A549 (cell line): ENCODE measurements around the gene ZBED4. TPM values are rescaled to one million over a fixed set of nuclear protein-coding genes. Genes with fewer than 3 reads are reported as not detected.

Experiments
- ATAC-seq, 2 experiments: fragments of 200-7000 bp in 1 of 2; fragments of >200 bp in 1 of 2; cut with Nextera tagmentation in 1 of 2; cut with Tn5 transposase in 1 of 2; 3 replicates each; pipeline versions ENCODE4 v1.8.0 to v1.9.1; 2018 to 2020; ENCODE audit warnings: mild to moderate bottlenecking in 1 of 2, moderate library complexity in 1 of 2
- CTCF ChIA-PET: fragments of 300-600 bp; sonication (Branson Sonifier 250); formaldehyde crosslinking; extraction: SDS; loops from one replicate; lab custom pipeline; 2021; ENCODE audit warnings: antibody characterized with exemption, inconsistent platforms; lab: Yijun Ruan, JAX
- POLR2A ChIA-PET: fragments of 350-600 bp; formaldehyde crosslinking; extraction: SDS; loops from one replicate; lab custom pipeline; 2021; ENCODE audit warnings: antibody characterized with exemption, inconsistent platforms; lab: Yijun Ruan, JAX
- DNase-seq, 2 experiments: peaks; one replicate each; pipeline versions ENCODE4 v3.0.0 to v3.0.0-alpha.2; 2011 to 2016; ENCODE audit warnings: low read depth in 1 of 2, low spot score in 1 of 2
- FAIRE-seq: peaks from 2 replicates; lab custom pipeline; 2011; peaks lifted over from hg19 to GRCh38; lab: Jason Lieb, UNC
- H3K27ac ChIP-seq, 2 experiments: fragments of >200 bp; sonication (Bioruptor Twin); formaldehyde crosslinking; 3 replicates each; pipeline ENCODE4 v1.5.1; 2016 to 2017
- H3K4me1 ChIP-seq: fragments of >200 bp; sonication (Bioruptor Twin); formaldehyde crosslinking; 3 replicates; pipeline ENCODE4 v1.6.1; 2016
- H3K4me2 ChIP-seq: fragments of >200 bp; sonication (Bioruptor Twin); formaldehyde crosslinking; 3 replicates; pipeline ENCODE4 v1.6.1; 2016
- H3K4me3 ChIP-seq: fragments of >200 bp; sonication (Bioruptor Twin); formaldehyde crosslinking; 3 replicates; pipeline ENCODE4 v1.5.1; 2016
- H3K9me3 ChIP-seq: fragments of >200 bp; sonication (Bioruptor Twin); formaldehyde crosslinking; 3 replicates; pipeline ENCODE4 v1.6.1; 2016
- CBX8 ChIP-seq: fragments of 200-600 bp; sonication (generic); IDR thresholded peaks from 2 replicates; pipeline ENCODE4 v1.6.1; 2016
- EHF ChIP-seq: fragments of 250-450 bp; sonication (Bioruptor Pico); IDR thresholded peaks from 2 replicates; pipeline ENCODE4 v1.5.0; 2020; ENCODE audit warnings: mild to moderate bottlenecking
- EHMT2 ChIP-seq: fragments of 200-600 bp; sonication (generic); IDR thresholded peaks from 2 replicates; pipeline ENCODE4 v1.6.1; 2016; ENCODE audit warnings: antibody characterized with exemption, low read depth, mild to moderate bottlenecking, moderate library complexity
- EP300 ChIP-seq, 2 experiments: fragments of >200 bp; sonication (Bioruptor Twin); formaldehyde crosslinking; IDR thresholded peaks; 2 replicates in 1 of 2; 3 replicates in 1 of 2; pipeline ENCODE4 v1.6.1; 2016 to 2017
- FOXS1 ChIP-seq: fragments of 250-450 bp; sonication (Bioruptor Pico); IDR thresholded peaks from 2 replicates; pipeline ENCODE4 v1.5.0; 2020; ENCODE audit warnings: mild to moderate bottlenecking, moderate library complexity
- HEYL ChIP-seq: fragments of 250-450 bp; sonication (Bioruptor Pico); IDR thresholded peaks from 2 replicates; pipeline ENCODE4 v1.8.0; 2021; ENCODE audit warnings: mild to moderate bottlenecking, moderate library complexity
- HMGXB4 ChIP-seq: fragments of 250-450 bp; sonication (Bioruptor Pico); IDR thresholded peaks from 2 replicates; pipeline ENCODE4 v1.5.0; 2021; ENCODE audit warnings: mild to moderate bottlenecking, moderate library complexity, borderline replicate concordance
- HOXB13 ChIP-seq: fragments of 250-450 bp; sonication (Bioruptor Pico); IDR thresholded peaks from 2 replicates; pipeline ENCODE4 v1.5.0; 2020; ENCODE audit warnings: low read depth, mild to moderate bottlenecking, moderate library complexity
- HOXB5 ChIP-seq: fragments of 250-450 bp; sonication (Bioruptor Pico); IDR thresholded peaks from 2 replicates; pipeline ENCODE4 v1.5.0; 2020; ENCODE audit warnings: mild to moderate bottlenecking, moderate library complexity
- KDM1A ChIP-seq: fragments of 200-600 bp; sonication (generic); IDR thresholded peaks from 2 replicates; pipeline ENCODE4 v1.6.1; 2016; ENCODE audit warnings: low read depth, mild to moderate bottlenecking
- MAX ChIP-seq: IDR thresholded peaks from 2 replicates; pipeline ENCODE4 v1.6.1; 2012
- NPAS2 ChIP-seq: fragments of 250-450 bp; sonication (Bioruptor Pico); IDR thresholded peaks from 2 replicates; pipeline ENCODE4 v1.8.0; 2022; ENCODE audit warnings: mild to moderate bottlenecking, moderate library complexity, borderline replicate concordance
- RARB ChIP-seq: fragments of 250-450 bp; sonication (Bioruptor Pico); IDR thresholded peaks from 2 replicates; pipeline ENCODE4 v1.8.0; 2021; ENCODE audit warnings: mild to moderate bottlenecking, moderate library complexity
- RCOR1 ChIP-seq: fragments of 150-350 bp; IDR thresholded peaks from 2 replicates; pipeline ENCODE4 v1.6.1; 2014; ENCODE audit warnings: antibody characterized with exemption, low read length, low read depth
- REST ChIP-seq: fragments of 200-600 bp; sonication (generic); IDR thresholded peaks from 2 replicates; pipeline ENCODE4 v1.6.1; 2016; ENCODE audit warnings: antibody characterized with exemption, mild to moderate bottlenecking, moderate library complexity
- RFX5 ChIP-seq: fragments of 450-650 bp; IDR thresholded peaks from 2 replicates; pipeline ENCODE4 v1.7.1; 2014; ENCODE audit warnings: antibody characterized with exemption, mild to moderate bottlenecking, moderate library complexity
- ZFP36 ChIP-seq: fragments of 450-650 bp; IDR thresholded peaks from 2 replicates; pipeline ENCODE4 v1.6.1; 2014; ENCODE audit warnings: borderline replicate concordance; ENCODE audit not compliant: partially characterized antibody
- WGBS: methylation state at CpG from one replicate; pipeline ENCODE4 v1.1.6; 2017; ENCODE audit errors: missing lambda C conversion rate; 5-methylcytosine and 5-hydroxymethylcytosine counted together
- polyA plus RNA-seq, 4 experiments: library from polyadenylated mRNA; depleted of rRNA in 3 of 4; stranded (reverse); fragments of >200 nt; fragmentation: RNase III in 1 of 4; extraction: RNeasy Plus Mini Kit Qiagen cat#74134 plus additional on column Dnase treatment in 1 of 4; gene quantifications; 2 replicates in 3 of 4; 3 replicates in 1 of 4; pipeline ENCODE4 v1.2.3, GENCODE V29; 2011 to 2017

The ZBED4 gene
- polyA plus RNA-seq, 2 of the 4 experiments (the other 2 are of a cell fraction), result 8.6 to 9.5 TPM

GRCh38 chr22:49913026-49913425 lies 59.4 kb downstream of the ZBED4 start:
- FAIRE-seq (no peak), DNase-seq (no peak), ATAC-seq (no peak)
- Histone ChIP-seq H3K27ac (no peak overlapping the region), H3K4me2 (no peak overlapping the region), H3K4me3 (no peak overlapping the region), H3K4me1 (no peaks in the 10 kb centered on the region), H3K9me3 (no peaks in the 10 kb centered on the region)
- ChIA-PET POLR2A (no interaction called here), CTCF (no interaction called here)
- TF ChIP-seq CBX8 (no peak), RARB (CRISPR knock-in tag) (no peak), HEYL (no peak), EHMT2 (no peak)
- WGBS, result 94% methylated on average over 5 of the region's 14 CpGs

GRCh38 chr22:49913446-49913845 lies 59.8 kb downstream of the ZBED4 start:
- no peaks in the 10 kb centered on the region for H3K4me1 ChIP-seq
- no peak for FAIRE-seq
- CTCF ChIA-PET, result interaction anchor here (0.9 kb wide), 1 partner anchor 117 kb away, joined by 3 read pairs; no protein-coding TSS in a partner anchor
- ATAC-seq, result no peak
- no peak overlapping the region for H3K4me2 ChIP-seq
- TF ChIP-seq EP300 (IDR thresholded peaks at IDR 0.05), result no peak
- TF ChIP-seq ZFP36, result no peak
- no peak for TF ChIP-seq RCOR1
- TF ChIP-seq, all 56 proteins: peak for 0
- H3K27ac ChIP-seq, result no peak overlapping the region
- no peaks in the 10 kb centered on the region for H3K9me3 ChIP-seq
- no peak for DNase-seq
- no peak overlapping the region for H3K4me3 ChIP-seq
- 93% methylated on average over 14 of the region's 14 CpGs for WGBS
- POLR2A ChIA-PET, result no interaction called here

GRCh38 chr22:49914256-49914655 lies 60.6 kb downstream of the ZBED4 start:
- no peak for ATAC-seq
- CTCF ChIA-PET, result interaction anchor here (0.9 to 1.0 kb wide), 2 partner anchors 17 to 116 kb away, joined by 3 read pairs; no protein-coding TSS in a partner anchor

GRCh38 chr22:49915610-49916009 lies 62.0 kb downstream of the ZBED4 start:
- H3K27ac ChIP-seq, result no peak overlapping the region
- CTCF ChIA-PET, result interaction anchor here (1.5 kb wide), 1 partner anchor 59 kb away, joined by 4 read pairs; no protein-coding TSS in a partner anchor
- WGBS, result 86% methylated on average over 10 of the region's 12 CpGs
- FAIRE-seq (no peak), ATAC-seq (no peak), DNase-seq (no peak)
- TF ChIP-seq FOXS1 (CRISPR knock-in tag), result no peak
- peak; percentile 73 for TF ChIP-seq REST
- H3K4me2 ChIP-seq, result no peak overlapping the region
- peaks cover 5% of the 10 kb centered on the region; the same call in 1 of the 3 replicates for H3K4me1 ChIP-seq
- POLR2A ChIA-PET, result no interaction called here
- H3K4me3 ChIP-seq, result no peak overlapping the region
- H3K9me3 ChIP-seq, result no peaks in the 10 kb centered on the region

More at GRCh38 chr22:49914256-49914655, 60.6 kb downstream of the ZBED4 start:
- TF ChIP-seq KDM1A (no peak), EHMT2 (no peak), NPAS2 (CRISPR knock-in tag) (no peak), MAX (no peak), HEYL (no peak), HOXB5 (CRISPR knock-in tag) (no peak), HMGXB4 (CRISPR knock-in tag) (no peak), RFX5 (no peak), EHF (CRISPR knock-in tag) (no peak), HOXB13 (no peak)
- POLR2A ChIA-PET, result no interaction called here
- WGBS, result 90% methylated on average over 5 of the region's 12 CpGs
- DNase-seq (no peak), FAIRE-seq (no peak)
- H3K4me3 ChIP-seq, result no peak overlapping the region
- H3K9me3 ChIP-seq, result no peaks in the 10 kb centered on the region
- no peak overlapping the region for H3K27ac ChIP-seq
- peaks cover 3% of the 10 kb centered on the region; the same call in 1 of the 3 replicates for H3K4me1 ChIP-seq
- H3K4me2 ChIP-seq, result no peak overlapping the region
